ENCODE results near the gene SPAG16.
"Not testable (repeated sequence)": the region's sequence is repeated elsewhere in the genome, so short reads cannot be mapped to it uniquely, and the experiment has no call there.

SPAG16 gene

GRCh38 chr2:213718411-213718810 is 434.1 kb downstream of the SPAG16 start:
- not testable (repeated sequence) for DNase-seq

GRCh38 chr2:213722565-213722964 is 438.3 kb downstream of the SPAG16 start:
- no peak for DNase-seq

- no peak for DNase-seq
Observed at GRCh38 chr2:213723041-213723560, 438.8 kb downstream of the SPAG16 start.

GRCh38 chr2:213723707-213724106 is 439.4 kb downstream of the SPAG16 start:
- no peak for DNase-seq

GRCh38 chr2:213726101-213726500 is 441.8 kb downstream of the SPAG16 start:
- DNase-seq = no peak

GRCh38 chr2:213733893-213734292 is 449.6 kb downstream of the SPAG16 start:
- no peak for DNase-seq

- DNase-seq = no peak
Observed at GRCh38 chr2:213740453-213740852, 456.2 kb downstream of the SPAG16 start.

GRCh38 chr2:213751446-213751845 is 467.2 kb downstream of the SPAG16 start:
- no peak for DNase-seq

- no peak for DNase-seq
Observed at GRCh38 chr2:213752575-213752974, 468.3 kb downstream of the SPAG16 start.

GRCh38 chr2:213757525-213757924 is 473.3 kb downstream of the SPAG16 start:
- no peak for DNase-seq

- DNase-seq = no peak
Observed at GRCh38 chr2:213763354-213763753, 479.1 kb downstream of the SPAG16 start.

GRCh38 chr2:213763963-213764362 is 479.7 kb downstream of the SPAG16 start:
- no peak for DNase-seq

- no peak for DNase-seq
Observed at GRCh38 chr2:213764849-213765248, 480.6 kb downstream of the SPAG16 start.

GRCh38 chr2:213766062-213766461 is 481.8 kb downstream of the SPAG16 start:
- no peak for DNase-seq

- DNase-seq = no peak
Observed at GRCh38 chr2:213766465-213766901, 482.2 kb downstream of the SPAG16 start.

- DNase-seq = no peak
Observed at GRCh38 chr2:213787869-213788268, 503.6 kb downstream of the SPAG16 start.

- DNase-seq = no peak
Observed at GRCh38 chr2:213789940-213790339, 505.7 kb downstream of the SPAG16 start.

GRCh38 chr2:213792045-213792444 is 507.8 kb downstream of the SPAG16 start:
- no peak for DNase-seq

GRCh38 chr2:213806125-213806726 is 522.0 kb downstream of the SPAG16 start:
- DNase-seq = no peak

GRCh38 chr2:213816583-213816982 is 532.3 kb downstream of the SPAG16 start:
- no peak for DNase-seq

- no peak for DNase-seq
Observed at GRCh38 chr2:213818436-213818835, 534.2 kb downstream of the SPAG16 start.

- peak; percentile 71 for DNase-seq
Observed at GRCh38 chr2:213834331-213834730, 550.1 kb downstream of the SPAG16 start.

- DNase-seq = peak; percentile 48
Observed at GRCh38 chr2:213834746-213835145, 550.5 kb downstream of the SPAG16 start.

GRCh38 chr2:213846856-213847255 is 562.6 kb downstream of the SPAG16 start:
- DNase-seq = peak; percentile 28

- DNase-seq = no peak
Observed at GRCh38 chr2:213847316-213847715, 563.1 kb downstream of the SPAG16 start.

All from NCI-H226 (cell line).